IPS-15b (cell line): ENCODE measurements around the gene UBTD1.

Experiments used
- H3K27me3 ChIP-seq: one replicate; pipeline ENCODE4 v1.6.1; 2013; ENCODE audit warnings: low read length; ENCODE audit not compliant: control insufficient read depth, insufficient read depth
- H3K36me3 ChIP-seq: one replicate; pipeline ENCODE4 v1.6.1; 2013; ENCODE audit warnings: low read length; ENCODE audit not compliant: control insufficient read depth, insufficient read depth
- H3K4me1 ChIP-seq: one replicate; pipeline ENCODE4 v1.6.1; 2013; ENCODE audit warnings: mild to moderate bottlenecking, low read length; ENCODE audit not compliant: control insufficient read depth, insufficient read depth
- H3K4me3 ChIP-seq: one replicate; pipeline ENCODE4 v1.5.1; 2013; ENCODE audit warnings: low read depth, low read length
- H3K9ac ChIP-seq: one replicate; pipeline ENCODE4 v1.6.1; 2013; ENCODE audit warnings: low read depth, mild to moderate bottlenecking, low read length
- H3K9me3 ChIP-seq: one replicate; pipeline ENCODE4 v1.6.1; 2013; ENCODE audit warnings: mild to moderate bottlenecking, low read length; ENCODE audit not compliant: control insufficient read depth, insufficient read depth

UBTD1 gene

DNA sequence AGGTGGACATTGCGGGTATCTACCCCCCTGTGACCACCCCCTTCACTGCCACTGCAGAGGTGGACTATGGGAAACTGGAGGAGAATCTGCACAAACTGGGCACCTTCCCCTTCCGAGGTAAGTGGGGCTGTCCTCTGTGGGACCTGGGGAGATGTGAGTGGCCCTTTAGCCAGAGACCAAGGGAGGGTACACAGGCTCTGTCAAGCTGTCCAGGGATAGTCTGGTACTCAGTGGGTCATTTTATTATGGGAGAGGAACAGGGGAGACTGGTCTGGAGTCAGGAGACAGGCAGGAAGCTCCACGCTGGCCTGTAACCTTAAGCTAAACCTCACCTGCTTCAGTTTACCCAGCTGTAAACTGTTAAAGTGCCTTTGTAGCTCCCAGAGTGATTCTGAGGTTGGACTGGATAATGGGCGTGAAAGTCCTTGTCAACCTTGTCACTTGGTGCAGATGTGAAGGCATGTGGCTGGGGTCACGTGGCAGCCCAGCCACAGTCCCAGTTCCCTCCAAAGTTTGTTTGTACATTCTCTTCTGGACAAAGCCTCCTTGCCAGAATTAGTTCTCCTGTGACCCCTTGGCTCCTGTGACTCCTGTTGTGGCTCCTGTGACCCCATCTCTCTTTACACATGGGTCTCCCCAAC is 86.2 kb downstream of the UBTD1 start:
- Histone ChIP-seq H3K36me3 (no peaks in the 10 kb centered on the region), H3K27me3 (no peaks in the 10 kb centered on the region), H3K4me1 (no peaks in the 10 kb centered on the region), H3K9ac (no peak overlapping the region), H3K4me3 (no peak overlapping the region), H3K9me3 (no peaks in the 10 kb centered on the region)

- Histone ChIP-seq H3K4me1 (no peaks in the 10 kb centered on the region), H3K9ac (no peak overlapping the region), H3K27me3 (no peaks in the 10 kb centered on the region), H3K36me3 (no peaks in the 10 kb centered on the region), H3K4me3 (no peak overlapping the region), H3K9me3 (no peaks in the 10 kb centered on the region)
Observed at GRCh38 chr10:97585439-97585811, 86.7 kb downstream of the UBTD1 start.

GRCh38 chr10:97587183-97587582 is 88.5 kb downstream of the UBTD1 start:
- no peaks in the 10 kb centered on the region for H3K36me3 ChIP-seq
- no peaks in the 10 kb centered on the region for H3K9me3 ChIP-seq
- H3K27me3 ChIP-seq = no peaks in the 10 kb centered on the region
- H3K4me1 ChIP-seq = no peaks in the 10 kb centered on the region
- no peak overlapping the region for H3K9ac ChIP-seq
- H3K4me3 ChIP-seq = no peak overlapping the region

DNA sequence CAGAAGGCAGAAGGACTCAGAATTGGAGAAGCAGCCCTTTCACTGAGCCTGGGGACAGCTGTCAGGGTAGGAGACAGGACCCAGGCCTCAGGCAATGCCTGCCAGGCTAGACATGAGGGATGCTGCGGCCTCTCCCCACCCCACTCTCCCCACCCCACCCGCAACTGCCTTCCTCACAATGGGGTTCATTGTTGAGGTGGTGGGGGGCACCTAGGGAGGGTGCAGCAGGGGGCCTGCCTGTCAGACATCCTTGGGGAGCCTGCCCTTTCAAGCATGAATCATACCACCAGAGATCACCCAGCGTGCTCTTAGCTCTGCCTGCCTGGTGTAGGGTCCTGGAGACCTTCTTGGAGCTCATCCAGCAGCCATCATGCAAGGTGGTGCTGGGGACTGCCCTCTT is 90.8 kb downstream of the UBTD1 start, which contains the start of gene C10orf62:
TSS of gene C10orf62 (plus strand) at position 243 of the 400 bp plus-strand sequence. CDS start 177 bp downstream, outside the sequence.
- Histone ChIP-seq H3K9me3 (no peaks in the 10 kb centered on the region), H3K36me3 (no peaks in the 10 kb centered on the region), H3K27me3 (no peaks in the 10 kb centered on the region), H3K9ac (no peak within 1 kb of the TSS), H3K4me1 (no peaks in the 10 kb centered on the region), H3K4me3 (no peak within 1 kb of the TSS)

DNA sequence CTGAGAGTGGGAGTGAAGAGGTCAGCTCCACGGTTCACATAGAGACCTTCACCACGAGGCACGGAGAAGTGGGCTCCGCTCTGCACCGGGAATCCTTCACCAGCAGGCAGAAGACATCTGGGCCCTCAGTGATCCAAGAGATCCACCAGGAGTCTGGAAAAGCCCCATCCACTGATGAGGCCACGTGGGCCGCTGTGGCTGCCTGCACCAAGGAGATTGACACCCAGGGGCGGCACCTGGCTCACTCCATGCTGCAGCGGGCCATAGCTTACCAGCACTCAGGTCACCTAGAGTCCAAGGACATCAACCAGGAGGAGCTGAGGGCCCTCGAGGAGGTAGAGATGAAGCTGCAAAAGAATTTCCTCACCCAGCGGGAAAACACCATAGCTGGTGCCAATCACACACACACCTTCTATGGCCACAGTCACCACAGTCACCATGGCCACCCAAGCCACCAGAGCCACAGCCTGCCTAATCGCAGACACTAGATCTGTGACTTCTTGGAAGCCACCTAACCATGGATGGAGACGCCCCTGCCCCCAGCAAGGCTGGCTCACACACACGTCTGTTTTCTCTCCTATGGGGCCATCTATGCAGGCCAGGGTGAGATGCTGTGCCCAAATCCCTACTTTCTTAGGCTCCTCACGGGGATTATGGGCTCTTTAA is 91.5 kb downstream of the UBTD1 start:
- Histone ChIP-seq H3K9me3 (no peaks in the 10 kb centered on the region), H3K4me3 (no peak overlapping the region), H3K27me3 (no peaks in the 10 kb centered on the region), H3K36me3 (no peaks in the 10 kb centered on the region), H3K9ac (no peak overlapping the region), H3K4me1 (no peaks in the 10 kb centered on the region)

DNA sequence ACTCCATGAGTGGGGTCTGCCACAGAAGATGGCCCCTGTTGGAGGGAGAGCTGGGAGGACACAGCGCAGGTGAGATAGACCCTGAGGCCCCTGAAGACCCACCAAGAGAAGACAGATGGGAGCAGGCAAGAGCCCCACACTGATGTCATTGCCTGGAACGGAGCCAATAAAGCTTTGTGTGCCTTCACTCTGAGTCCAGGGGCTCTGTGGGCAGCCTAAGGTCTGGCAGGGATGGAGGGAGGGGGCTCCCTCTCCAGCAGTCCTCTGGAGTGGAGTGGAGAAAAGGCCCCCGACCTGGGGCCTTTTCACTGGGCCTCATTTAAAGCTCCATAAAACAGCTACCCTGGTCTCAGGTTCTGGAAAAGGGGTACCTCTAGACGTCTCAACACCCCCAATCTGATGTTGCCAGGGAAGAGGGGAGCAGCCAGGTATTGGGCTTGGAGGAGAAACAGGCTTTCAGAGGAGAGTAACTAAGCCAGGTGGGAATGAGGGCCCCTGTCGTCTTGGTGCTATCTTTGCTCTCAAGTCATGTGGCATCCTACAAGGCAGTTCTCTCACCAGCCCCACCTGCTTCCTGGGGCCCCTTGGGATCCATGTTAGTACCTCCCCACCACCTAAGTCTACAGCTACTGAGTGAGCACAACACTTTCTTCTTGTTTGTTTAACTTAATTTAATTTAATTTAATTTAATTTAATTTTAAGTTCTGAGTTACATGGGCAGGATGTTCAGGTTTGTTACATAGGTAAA is 92.2 kb downstream of the UBTD1 start:
- Histone ChIP-seq H3K36me3 (no peaks in the 10 kb centered on the region), H3K9ac (no peak overlapping the region), H3K9me3 (no peaks in the 10 kb centered on the region), H3K27me3 (no peaks in the 10 kb centered on the region), H3K4me1 (no peaks in the 10 kb centered on the region), H3K4me3 (no peak overlapping the region)

DNA sequence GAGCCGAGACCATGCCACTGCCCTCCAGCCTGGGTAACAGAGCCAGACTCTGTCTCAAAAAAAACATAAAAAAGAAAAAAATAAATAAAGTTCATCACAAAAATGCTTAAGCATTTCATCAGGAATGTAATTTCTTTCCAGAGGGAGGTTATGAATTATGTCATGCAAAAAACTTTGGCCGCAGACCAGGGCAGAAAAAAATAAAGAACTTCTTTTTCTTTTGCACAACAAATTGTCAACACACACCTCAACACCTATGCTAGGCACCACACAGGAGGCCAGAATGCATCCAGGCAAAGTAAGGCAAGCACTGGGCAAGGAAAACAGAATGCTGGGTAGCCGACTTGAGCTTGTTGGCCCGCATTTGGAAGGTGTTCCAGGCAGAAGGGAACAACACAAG is 94.7 kb downstream of the UBTD1 start:
- Histone ChIP-seq H3K36me3 (no peaks in the 10 kb centered on the region), H3K4me1 (no peaks in the 10 kb centered on the region), H3K9me3 (no peaks in the 10 kb centered on the region)

GRCh38 chr10:97596101-97597082 is 97.7 kb downstream of the UBTD1 start:
- Histone ChIP-seq H3K4me1 (no peaks in the 10 kb centered on the region), H3K36me3 (no peaks in the 10 kb centered on the region), H3K4me3 (no peak overlapping the region), H3K9ac (no peak overlapping the region), H3K27me3 (no peaks in the 10 kb centered on the region), H3K9me3 (no peaks in the 10 kb centered on the region)

More for the DNA sequence above, 94.7 kb downstream of the UBTD1 start:
- Histone ChIP-seq H3K9ac (no peak overlapping the region), H3K27me3 (no peaks in the 10 kb centered on the region), H3K4me3 (no peak overlapping the region)

GRCh38 chr10:97597778-97598177 is 99.1 kb downstream of the UBTD1 start:
- Histone ChIP-seq H3K36me3 (no peaks in the 10 kb centered on the region), H3K4me3 (no peak overlapping the region), H3K9ac (no peak overlapping the region), H3K27me3 (no peaks in the 10 kb centered on the region), H3K4me1 (no peaks in the 10 kb centered on the region), H3K9me3 (no peaks in the 10 kb centered on the region)

DNA sequence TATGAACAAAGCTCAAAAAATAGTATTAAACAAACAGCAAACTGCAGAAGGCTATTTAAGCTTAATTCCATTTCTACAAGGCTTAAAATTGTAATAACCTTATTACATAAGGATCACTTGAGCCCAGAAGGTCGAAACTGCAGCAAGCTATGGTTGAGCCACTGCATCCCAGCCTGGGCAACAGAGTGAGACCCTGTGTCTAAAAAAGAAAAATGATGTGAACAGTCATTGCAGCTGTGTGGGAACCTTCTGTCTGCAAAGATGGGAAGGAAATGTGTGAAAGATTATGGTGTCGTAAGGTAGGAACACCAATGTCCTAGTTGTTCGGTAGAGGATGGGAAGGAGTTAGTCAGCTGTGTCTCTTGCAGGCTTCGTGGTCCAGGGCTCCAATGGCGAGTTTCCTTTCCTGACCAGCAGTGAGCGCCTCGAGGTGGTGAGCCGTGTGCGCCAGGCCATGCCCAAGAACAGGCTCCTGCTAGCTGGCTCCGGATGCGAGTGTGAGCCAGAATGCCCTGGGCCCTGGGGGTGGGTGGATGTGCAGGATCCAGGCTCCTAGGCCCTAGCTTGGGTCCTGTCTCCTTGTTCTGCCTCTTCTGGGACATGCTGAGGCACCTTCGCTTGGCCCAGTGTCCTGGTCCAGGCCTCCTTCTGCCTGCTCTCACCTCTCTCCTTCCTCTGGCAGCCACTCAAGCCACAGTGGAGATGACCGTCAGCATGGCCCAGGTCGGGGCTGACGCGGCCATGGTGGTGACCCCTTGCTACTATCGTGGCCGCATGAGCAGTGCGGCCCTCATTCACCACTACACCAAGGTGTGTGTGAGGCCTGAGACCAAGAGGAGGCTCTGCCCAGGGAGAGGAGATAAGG is 99.9 kb downstream of the UBTD1 start:
- Histone ChIP-seq H3K27me3 (no peaks in the 10 kb centered on the region), H3K9me3 (no peaks in the 10 kb centered on the region), H3K9ac (no peak overlapping the region), H3K36me3 (no peaks in the 10 kb centered on the region), H3K4me3 (no peak overlapping the region), H3K4me1 (no peaks in the 10 kb centered on the region)
